ENCODE data around the gene PARD3.

Gene PARD3

GRCh38 chr10:34618611-34619010 lies 196.5 kb downstream of the PARD3 start:
- DNase-seq (ENCODE audit: low read depth): no peak

- peak; percentile 17 for DNase-seq (ENCODE audit: low read depth)
Observed at GRCh38 chr10:34615770-34616169, 199.3 kb downstream of the PARD3 start.

GRCh38 chr10:34613491-34613890 lies 201.6 kb downstream of the PARD3 start:
- DNase-seq (ENCODE audit: low read depth): no peak

GRCh38 chr10:34612938-34613337 lies 202.2 kb downstream of the PARD3 start:
- no peak for DNase-seq (ENCODE audit: low read depth)

- peak; percentile 36 for DNase-seq (ENCODE audit: low read depth)
Observed at GRCh38 chr10:34612446-34612845, 202.7 kb downstream of the PARD3 start.

GRCh38 chr10:34609287-34609940 lies 205.7 kb downstream of the PARD3 start:
- no peak for DNase-seq (ENCODE audit: low read depth)

GRCh38 chr10:34607894-34608293 lies 207.2 kb downstream of the PARD3 start:
- DNase-seq (ENCODE audit: low read depth): no peak

GRCh38 chr10:34606890-34607289 lies 208.2 kb downstream of the PARD3 start:
- DNase-seq (ENCODE audit: low read depth): no peak

- no peak for DNase-seq (ENCODE audit: low read depth)
Observed at GRCh38 chr10:34602478-34602877, 212.6 kb downstream of the PARD3 start.

GRCh38 chr10:34601691-34602090 lies 213.4 kb downstream of the PARD3 start:
- no peak for DNase-seq (ENCODE audit: low read depth)

- DNase-seq (ENCODE audit: low read depth): no peak
Observed at GRCh38 chr10:34599026-34599795, 215.9 kb downstream of the PARD3 start.

GRCh38 chr10:34596351-34596750 lies 218.7 kb downstream of the PARD3 start:
- DNase-seq (ENCODE audit: low read depth): no peak

GRCh38 chr10:34593930-34594329 lies 221.2 kb downstream of the PARD3 start:
- no peak for DNase-seq (ENCODE audit: low read depth)

GRCh38 chr10:34593374-34593890 lies 221.7 kb downstream of the PARD3 start:
- no peak for DNase-seq (ENCODE audit: low read depth)

- no peak for DNase-seq (ENCODE audit: low read depth)
Observed at GRCh38 chr10:34590793-34591192, 224.3 kb downstream of the PARD3 start.

GRCh38 chr10:34589275-34589674 lies 225.8 kb downstream of the PARD3 start:
- no peak for DNase-seq (ENCODE audit: low read depth)

GRCh38 chr10:34587680-34588019 lies 227.4 kb downstream of the PARD3 start:
- no peak for DNase-seq (ENCODE audit: low read depth)

GRCh38 chr10:34587002-34587679 lies 228.0 kb downstream of the PARD3 start:
- peak; percentile 39 for DNase-seq (ENCODE audit: low read depth)

- peak; percentile 42 for DNase-seq (ENCODE audit: low read depth)
Observed at GRCh38 chr10:34585422-34586112, 229.5 kb downstream of the PARD3 start.

- DNase-seq (ENCODE audit: low read depth): peak; percentile 42
Observed at GRCh38 chr10:34584164-34584563, 230.9 kb downstream of the PARD3 start.

- DNase-seq (ENCODE audit: low read depth): peak; percentile 54
Observed at GRCh38 chr10:34581801-34582532, 233.1 kb downstream of the PARD3 start.

- DNase-seq (ENCODE audit: low read depth): peak; percentile 70
Observed at GRCh38 chr10:34580643-34581042, 234.5 kb downstream of the PARD3 start.
